Measurements from ENCODE around the gene CPT1C.

CPT1C gene

DNA sequence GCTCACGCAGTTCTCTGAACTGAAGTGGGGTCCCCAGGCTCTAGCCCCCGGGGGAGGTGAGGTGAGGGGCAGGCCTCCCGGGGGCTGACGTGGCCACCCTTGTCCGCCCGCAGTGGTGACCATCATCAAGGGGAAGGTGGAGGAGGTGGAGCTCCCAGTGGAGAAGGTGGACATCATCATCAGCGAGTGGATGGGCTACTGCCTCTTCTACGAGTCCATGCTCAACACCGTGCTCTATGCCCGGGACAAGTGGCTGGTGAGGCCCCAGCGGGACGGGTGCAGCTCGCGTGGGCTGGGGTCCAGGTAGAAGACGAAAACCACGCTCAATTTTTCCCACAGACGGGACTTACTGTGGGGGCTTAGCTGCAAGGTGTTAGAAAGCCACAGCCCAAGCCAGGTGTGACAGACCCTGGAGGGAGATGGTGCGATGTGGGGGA is 7.1 kb upstream of the CPT1C start:
- DNase-seq, result no peak

DNA sequence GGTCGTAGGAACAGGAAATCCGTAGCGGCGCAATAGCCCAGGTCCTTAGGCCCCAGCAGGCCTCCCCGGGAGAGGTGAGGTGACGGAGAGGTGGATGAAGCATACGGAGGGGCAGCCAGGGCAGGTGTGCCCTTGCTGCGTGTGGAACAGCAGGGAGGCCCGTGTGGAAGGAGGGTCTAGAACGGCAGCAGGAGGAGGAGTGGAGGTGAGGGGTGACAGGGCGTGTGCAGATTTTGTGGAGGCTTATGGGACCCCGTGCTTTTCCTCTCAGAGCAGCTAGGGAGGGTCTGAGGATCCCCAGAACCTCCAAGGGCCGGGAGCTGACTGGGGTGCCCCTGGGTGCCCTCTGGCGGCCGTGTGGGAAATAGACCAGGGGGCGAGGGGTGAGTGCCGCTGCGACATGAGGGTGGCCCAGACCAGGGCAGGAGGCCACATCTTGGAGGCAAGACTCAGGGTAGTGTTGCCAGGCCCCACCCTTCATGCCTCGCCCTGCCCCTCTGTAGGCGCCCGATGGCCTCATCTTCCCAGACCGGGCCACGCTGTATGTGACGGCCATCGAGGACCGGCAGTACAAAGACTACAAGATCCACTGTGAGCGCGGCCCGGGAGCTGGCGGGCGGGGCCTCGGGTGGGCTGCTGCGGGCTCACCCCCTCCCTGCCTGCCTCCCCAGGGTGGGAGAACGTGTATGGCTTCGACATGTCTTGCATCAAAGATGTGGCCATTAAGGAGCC is 6.5 kb upstream of the CPT1C start:
- DNase-seq, result no peak

- DNase-seq, result no peak
Measured at GRCh38 chr19:49684983-49685553, 5.8 kb upstream of the CPT1C start.

- no peak for DNase-seq
Measured at GRCh38 chr19:49685845-49686332, 5.0 kb upstream of the CPT1C start.

- no peak for DNase-seq
Measured at GRCh38 chr19:49686503-49687088, 4.3 kb upstream of the CPT1C start.

DNA sequence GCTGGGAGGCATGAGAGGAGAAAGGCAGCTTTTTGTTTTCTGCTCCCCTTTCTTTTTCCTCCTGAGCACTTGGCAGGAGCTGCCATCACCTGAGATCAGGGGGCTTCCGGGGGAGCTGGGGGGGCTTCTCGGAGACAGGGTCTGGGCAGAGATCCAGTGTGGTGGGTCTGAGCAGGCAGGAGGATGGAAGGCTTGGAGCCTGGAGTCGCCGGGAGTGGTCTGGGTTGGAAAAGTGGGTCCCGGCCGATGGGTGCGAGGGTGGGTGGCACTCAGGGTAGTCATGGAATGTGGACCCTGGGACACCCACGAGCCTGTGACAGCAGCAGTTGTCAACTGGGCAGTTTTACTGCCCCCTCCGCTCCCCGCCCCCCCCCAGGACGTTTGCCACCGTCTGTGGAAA is 3.8 kb upstream of the CPT1C start:
- no peak for DNase-seq

DNA sequence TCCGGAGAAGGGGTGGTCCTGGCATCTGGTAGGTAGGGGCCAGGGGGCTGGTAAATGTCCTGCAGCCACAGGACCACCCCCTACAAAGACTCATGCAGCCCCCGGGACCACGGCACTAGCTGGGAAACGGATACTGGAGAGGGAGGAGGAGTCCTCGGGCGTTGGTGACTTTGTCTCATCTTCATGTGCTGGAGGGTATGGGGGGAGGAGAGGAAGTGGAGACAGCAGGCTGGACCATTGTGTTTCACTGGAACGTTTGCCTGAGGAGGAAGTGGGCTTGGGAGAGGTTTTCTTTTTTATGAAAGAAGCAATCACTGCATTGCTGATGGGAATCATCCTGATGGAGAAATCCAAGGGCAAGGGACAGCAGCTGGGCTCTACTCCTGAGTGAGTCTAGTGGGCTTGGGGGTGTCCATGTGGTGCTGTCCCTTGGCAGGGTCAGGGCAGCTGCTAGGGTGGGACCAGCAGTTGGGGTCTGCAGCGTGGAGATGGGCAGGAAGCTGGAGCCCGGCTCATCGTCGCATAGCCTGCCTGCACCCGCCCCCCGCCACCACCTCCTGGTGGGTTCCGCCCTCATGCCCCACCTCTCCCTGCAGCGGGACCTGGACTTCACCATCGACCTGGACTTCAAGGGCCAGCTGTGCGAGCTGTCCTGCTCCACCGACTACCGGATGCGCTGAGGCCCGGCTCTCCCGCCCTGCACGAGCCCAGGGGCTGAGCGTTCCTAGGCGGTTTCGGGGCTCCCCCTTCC is 3.2 kb upstream of the CPT1C start:
- DNase-seq, result no peak

DNA sequence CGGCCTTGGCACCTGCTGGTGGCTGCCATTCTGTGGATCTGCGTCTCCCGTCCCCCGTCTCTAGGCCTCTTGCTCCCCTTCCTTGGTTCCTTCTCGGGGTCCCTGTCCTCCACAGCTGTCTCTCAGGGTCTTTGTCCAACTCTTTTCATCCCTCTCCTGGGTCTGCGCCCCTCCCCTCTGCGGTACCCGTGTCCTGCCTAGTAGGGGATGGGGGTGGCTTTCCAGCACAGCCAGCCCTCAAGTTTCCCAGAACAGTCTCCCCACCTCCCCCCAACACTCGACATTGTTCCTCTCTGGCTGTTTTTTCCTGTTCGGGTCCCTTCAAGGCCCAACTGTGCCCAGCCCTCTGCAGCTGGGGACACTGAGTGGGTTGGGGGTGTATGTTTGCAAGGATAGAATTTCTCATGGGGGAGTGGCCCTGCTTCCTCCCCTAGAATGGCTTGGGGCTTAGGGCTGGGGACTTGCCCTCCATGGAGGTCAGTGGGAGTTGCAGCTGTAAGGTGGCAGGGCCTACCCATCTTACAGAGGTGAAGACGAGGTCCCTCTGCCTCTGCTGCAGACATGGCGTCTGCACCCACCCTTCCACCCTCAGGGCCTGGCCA is 2.3 kb upstream of the CPT1C start:
- DNase-seq, result no peak

GRCh38 chr19:49689133-49690078 is 1.5 kb upstream of the CPT1C start, which contains the start of gene ADM5:
TSS of gene ADM5 (plus strand) at chr19:49689594. CDS start at chr19:49689838, 244 bp downstream.
- no peak for DNase-seq

DNA sequence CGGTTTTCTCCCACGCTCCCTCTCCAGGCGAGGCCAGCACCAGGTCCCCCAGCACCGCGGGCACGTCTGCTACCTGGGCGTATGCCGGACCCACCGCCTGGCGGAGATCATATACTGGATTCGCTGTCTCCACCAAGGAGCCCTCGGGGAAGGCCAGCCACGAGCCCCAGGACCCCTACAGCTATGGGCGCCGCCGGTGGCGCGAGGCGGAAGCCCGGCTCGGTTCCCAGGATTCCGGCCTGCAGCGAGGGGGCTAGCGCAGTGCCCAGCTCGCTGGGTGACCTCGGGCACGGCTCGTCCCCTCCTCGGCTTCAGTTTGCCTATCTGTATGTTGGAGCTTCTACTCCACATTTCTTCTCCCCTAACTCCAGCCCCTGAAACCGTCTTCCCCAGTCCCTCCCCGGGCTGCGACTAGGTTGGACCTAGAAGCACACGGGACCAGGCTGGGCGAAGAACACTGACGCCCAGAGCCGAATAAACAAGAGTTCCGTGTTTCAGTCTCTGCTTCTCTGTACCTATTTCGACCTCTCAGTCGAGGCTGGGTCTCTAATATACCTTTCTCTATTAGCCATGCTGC is 749 bp upstream of the CPT1C start:
- no peak for DNase-seq

DNA sequence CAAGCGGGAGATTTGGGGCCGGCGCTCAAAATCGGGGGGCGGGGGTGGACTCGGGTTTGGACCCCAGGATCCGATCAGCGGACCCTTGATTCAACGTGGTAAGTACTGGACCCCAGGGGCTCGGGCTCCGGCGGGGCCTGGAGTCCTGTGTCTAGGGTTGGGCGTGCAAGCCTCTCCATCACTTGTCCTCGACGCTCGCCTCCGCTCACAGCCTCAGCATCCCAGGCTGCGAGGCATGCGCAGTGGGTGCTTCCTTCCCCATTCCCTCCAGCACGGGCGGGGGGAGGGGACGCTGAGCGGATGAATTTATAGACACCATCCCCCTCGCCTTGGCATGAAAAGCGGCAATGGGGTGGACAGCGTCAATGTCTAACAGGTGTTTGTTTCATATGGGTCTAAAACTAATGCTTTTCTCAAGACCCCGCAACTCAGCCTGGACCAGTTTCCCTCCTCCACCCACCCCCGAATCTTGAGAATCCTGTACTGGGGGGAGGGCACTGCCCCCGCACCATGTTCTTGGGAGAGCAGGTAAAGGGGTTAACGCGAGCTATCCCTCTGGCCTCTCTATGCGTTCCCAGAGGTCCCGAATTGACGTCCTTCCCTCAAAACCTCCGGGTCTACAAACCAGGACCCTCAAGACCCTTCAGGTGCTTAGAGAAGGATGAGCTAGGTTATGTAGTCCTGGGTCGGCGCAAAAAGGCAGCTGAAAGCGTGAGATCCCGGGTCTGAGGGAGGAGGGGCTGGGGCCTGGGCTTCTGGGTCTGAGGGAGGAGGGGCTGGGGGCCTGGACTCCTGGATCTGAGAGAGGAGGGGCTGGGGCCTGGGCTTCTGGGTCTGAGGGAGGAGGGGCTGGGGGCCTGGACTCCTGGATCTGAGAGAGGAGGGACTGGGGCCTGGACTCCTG is 579 bp downstream of the CPT1C start:
- DNase-seq, result no peak

- DNase-seq, result no peak
Measured at GRCh38 chr19:49692147-49692506, 1.2 kb downstream of the CPT1C start.

GRCh38 chr19:49696115-49696514 is 5.2 kb downstream of the CPT1C start:
- no peak for DNase-seq

GRCh38 chr19:49696865-49697264 is 5.9 kb downstream of the CPT1C start:
- DNase-seq, result no peak

GRCh38 chr19:49699364-49699763 is 8.4 kb downstream of the CPT1C start:
- no peak for DNase-seq

GRCh38 chr19:49700563-49700962 is 9.6 kb downstream of the CPT1C start:
- no peak for DNase-seq

DNA sequence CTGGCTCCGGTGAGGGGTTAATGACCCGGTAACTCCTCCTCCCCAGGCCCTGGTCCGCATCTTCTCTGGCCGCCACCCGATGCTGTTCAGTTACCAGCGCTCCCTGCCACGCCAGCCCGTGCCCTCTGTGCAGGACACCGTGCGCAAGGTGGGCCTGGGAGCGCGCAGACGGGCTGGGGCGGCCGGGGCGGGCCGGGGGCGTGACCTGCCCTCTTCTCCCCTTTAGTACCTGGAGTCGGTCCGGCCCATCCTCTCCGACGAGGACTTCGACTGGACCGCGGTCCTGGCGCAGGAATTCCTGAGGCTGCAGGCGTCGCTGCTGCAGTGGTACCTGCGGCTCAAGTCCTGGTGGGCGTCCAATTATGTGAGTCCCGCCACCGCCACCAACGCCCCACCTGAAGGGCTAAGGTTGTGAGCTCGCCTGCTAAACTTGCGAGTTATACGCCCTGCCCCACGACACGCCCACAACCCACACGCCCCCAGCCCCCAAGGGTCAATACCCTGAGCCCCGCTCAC is 10.4 kb downstream of the CPT1C start:
- DNase-seq, result no peak

DNA sequence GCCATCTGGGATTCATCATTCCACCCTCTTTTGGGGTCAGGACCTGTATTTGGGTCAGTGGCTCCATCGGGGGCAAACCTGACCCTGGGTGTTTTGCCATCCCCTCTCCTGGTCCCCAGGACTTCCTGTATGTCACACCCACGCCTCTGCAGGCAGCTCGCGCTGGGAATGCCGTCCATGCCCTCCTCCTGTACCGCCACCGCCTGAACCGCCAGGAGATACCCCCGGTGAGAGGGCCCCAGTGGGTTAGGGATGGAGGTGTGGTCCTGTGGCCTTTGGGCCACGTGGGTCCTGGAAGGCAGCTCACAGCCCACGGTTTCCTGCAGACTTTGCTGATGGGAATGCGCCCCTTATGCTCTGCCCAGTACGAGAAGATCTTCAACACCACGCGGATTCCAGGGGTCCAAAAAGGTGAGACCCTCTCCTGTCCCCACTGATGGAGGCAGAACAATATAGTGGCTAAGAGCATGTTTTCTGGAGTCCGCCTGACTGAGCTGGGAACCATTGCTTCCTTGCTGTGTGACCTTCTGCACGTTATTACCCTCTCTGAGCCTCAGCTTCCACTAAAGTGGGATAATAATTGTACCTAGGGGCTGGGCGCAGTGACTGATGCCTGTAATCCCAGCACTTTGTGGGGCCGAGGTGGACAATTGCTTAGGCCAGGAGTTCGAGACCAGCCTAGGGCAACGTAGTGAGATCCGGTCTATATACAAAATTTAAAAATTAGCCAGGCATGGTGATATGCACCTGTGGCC is 14.1 kb downstream of the CPT1C start:
- no peak for DNase-seq

- no peak for DNase-seq
Measured at GRCh38 chr19:49705919-49706318, 15.0 kb downstream of the CPT1C start.
